HG03108 (cell line): ENCODE data around the gene HMCN1.
"Not testable (repeated sequence)": the region's sequence is repeated elsewhere in the genome, so short reads cannot be mapped to it uniquely, and the experiment has no call there.

Experiments used
- ATAC-seq: cut with Tn5 transposase; IDR thresholded peaks from one replicate; pipeline ENCODE4 v1.9.1; 2021; ENCODE audit warnings: moderate library complexity; ENCODE audit not compliant: unreplicated experiment

The HMCN1 gene

DNA sequence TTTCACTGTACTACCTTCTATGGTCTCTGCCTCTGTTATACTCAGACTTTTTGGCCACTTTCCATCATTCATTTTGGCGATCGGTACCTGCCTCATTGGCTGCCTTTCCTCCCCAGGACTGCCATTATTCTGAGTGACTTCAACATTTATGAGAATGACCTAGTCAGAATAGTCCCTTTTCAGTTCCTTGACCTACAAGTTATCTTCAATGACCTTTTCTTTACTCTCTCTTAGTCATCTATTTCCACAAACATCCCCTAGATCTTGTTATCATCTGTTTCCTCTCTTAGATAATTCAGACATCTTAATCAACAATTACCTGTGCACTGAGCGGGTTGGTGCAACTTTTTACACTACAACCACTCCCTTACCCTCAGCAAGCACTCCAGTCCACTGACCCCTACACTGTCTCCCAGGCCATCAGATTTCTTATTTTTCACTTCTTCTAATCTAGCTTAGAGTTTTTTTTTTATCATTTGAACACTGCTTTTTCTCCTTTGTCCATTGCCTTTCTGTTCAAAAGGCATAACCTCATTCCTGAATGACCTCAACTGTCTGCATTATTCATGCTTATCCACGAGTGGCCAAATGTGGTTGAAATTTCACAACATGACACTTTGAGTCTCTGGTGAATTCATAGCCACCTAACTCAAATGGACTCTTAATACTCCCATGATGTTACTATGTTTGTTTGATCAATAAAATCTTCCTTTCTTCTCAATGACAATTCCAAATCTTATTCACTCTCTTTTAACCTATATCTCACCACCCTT is 112.7 kb downstream of the HMCN1 start:
- ATAC-seq: no peak

DNA sequence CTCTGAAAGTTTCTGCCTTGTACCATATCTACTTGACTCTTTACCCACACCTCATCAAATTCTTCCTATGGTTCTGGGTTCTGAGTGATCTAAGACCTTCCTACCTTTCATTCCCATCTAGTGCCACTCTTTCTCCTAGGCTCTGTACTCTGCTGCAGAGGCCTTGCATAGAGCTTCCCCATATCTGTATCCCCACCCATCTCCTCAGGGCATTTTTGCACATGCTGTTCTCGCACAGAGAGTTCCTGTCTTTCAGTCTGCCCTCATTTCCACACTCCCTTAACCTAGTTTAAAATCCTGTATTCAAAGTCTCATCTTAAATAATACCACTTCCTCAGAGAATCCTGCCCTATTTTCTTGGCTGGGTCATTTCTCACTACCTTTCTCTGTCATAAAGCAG is 114.8 kb downstream of the HMCN1 start:
- ATAC-seq: no peak

DNA sequence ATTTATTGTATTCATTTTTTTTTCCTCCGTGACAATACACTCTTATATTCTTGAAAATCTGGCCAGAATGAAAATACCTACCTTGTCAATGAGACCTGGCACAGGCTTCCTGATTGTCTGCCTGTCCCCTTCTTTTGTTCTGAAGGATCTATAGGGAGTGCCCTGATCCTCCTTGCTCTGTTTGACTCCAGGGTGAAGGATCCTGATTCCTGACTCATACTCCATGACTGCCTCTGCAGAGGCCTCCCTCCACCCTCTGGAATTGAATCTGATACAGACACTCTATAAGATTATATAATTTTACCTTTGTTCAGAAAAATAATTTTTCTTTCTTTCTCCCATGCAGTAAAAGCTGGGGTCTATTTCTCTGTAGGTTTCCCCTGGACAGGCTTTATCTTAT is 116.2 kb downstream of the HMCN1 start:
- ATAC-seq: no peak

DNA sequence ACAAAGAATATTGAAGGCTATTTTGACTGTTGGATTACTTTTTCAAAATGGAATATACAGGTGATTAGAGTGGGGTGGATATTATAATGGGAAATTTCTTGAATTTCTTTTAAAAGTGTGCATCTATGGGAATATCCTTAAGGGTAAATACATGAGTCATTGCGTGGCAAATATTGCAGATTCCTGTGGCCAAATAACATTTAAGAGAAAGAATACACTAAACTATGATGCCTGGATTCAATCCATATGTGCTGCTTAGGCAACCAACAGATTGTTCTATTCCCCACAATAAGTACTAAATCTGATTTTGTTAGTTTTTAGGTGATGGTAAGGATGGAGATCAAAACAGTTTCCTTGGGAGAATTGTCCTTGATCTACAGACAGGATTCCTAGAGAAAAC is 119.5 kb downstream of the HMCN1 start:
- no peak for ATAC-seq

DNA sequence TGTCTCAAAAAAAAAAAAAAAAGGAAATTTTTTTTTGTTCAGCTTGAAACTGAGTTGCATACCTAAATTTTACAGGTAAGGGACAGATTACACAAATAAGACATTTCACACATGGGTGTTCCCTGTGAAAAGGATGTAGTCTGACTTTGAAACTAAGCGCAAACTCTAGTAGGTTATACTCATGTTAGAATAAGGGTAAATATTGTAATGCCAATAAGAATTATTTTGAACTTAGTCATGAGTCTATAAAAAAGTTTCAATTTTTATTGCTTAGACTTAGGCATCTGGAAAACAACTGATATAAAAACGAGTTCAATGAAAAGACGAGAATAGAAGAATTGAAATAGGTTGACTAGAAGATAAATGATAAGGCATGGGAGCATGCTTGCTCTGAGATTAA is 122.3 kb downstream of the HMCN1 start:
- no peak for ATAC-seq

DNA sequence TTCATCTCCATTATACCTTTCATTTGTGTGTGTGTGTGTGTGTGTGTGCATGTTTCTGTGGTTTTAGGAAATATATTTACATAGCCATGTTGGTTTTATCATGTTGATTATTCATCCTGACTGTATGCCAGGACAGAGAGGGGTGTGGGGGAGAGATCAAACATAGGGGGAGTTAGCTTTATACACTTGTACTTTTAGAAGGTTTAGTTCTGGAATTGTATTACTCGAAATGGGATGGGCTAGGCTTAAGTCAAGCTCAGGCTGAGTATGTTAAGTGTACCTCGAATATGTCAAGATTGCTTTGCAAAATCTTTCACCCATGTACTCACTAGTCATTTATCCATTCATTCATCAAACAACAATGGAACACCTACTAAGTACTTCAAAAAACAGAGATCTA is 123.3 kb downstream of the HMCN1 start:
- ATAC-seq: no peak

DNA sequence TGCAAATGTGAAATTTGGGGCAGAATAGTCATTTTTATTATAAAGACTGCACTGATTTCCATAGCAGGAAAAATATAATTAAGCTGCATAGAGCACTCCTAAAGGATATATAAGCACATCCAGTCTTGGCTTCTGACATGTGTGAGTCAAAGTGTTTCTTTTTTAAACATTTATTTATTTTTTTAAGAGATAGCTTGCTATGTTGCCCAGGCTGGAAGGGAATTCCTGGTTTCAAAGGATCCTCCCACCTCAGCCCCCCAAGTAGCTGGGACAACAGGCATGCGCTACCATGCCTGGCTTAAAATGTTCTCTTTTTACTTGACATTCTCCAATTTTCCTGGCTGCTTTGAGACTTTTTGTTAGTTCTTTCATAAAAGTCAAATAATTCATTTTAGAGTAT is 126.1 kb downstream of the HMCN1 start:
- no peak for ATAC-seq

DNA sequence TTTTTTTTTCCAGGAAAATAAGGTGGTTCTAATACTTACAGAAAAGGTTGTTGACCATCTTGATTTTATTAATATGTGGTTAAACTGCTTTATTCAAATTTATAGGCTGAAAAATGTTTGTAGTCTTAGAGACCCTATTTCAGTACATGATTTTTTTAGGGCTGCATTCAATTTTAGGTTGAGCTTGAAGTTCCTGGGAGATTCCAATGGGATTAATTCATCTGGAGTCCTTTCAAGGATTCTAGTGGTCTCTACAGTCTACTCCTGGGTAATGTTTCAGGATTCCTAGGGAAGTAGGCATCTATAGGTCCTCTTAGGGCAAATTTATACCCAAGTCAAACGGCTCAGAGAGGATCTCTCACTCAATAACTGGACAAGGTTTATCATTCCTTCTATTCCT is 126.7 kb downstream of the HMCN1 start:
- ATAC-seq: no peak

DNA sequence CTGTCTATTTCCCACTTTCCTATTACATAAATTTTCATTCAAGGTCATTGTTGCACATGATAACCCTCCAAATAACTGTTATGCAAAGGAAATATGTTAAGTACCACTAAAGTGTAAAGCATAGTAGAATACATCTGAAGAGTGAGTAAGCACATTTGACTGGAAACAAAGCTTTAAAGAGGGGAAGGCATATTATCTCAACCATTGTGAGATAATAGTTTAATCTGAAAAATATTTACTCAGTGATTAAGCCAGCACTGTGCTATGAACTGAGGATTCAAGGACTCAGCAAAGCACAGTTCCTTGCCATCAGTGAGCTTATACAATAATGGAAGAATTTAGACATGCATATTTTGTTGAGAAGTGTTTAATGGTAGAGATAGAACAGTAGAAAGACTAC is 127.4 kb downstream of the HMCN1 start:
- ATAC-seq: no peak

DNA sequence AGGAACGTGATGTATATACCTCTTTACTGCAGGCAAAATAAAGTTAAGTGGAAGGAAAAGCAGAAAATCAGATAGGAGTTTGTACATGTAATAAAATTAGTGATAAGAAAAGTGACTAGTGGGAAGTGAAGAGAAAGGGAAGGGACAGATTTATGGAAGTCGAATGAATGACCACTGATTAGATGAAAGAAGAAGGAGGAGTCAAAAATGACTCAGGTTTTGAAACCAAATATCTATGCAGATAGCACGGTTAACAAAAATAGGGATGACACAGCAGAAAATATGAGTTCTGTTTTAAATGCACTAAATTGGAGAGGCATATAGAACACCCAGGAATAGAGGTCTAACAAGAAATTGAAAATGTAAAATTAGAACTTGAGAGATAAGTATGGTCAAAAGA is 128.0 kb downstream of the HMCN1 start:
- ATAC-seq: no peak

DNA sequence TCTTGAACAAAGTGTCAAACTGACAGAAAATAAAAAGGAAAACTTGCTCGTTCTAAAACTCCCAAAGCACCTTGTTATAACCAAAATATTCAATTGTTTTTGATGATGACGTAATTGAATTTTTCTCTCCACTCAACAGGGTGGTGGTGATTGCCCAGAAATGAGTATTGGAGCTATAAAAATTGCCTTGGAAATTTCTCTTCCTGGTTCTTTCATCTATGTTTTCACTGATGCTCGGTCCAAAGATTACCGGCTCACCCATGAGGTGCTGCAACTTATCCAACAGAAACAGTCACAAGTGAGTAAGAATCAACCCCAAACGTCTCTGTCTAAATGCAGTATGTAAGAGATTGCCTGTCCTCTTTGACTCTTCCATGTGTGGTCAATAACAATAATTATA is 130.1 kb downstream of the HMCN1 start:
- no peak for ATAC-seq

DNA sequence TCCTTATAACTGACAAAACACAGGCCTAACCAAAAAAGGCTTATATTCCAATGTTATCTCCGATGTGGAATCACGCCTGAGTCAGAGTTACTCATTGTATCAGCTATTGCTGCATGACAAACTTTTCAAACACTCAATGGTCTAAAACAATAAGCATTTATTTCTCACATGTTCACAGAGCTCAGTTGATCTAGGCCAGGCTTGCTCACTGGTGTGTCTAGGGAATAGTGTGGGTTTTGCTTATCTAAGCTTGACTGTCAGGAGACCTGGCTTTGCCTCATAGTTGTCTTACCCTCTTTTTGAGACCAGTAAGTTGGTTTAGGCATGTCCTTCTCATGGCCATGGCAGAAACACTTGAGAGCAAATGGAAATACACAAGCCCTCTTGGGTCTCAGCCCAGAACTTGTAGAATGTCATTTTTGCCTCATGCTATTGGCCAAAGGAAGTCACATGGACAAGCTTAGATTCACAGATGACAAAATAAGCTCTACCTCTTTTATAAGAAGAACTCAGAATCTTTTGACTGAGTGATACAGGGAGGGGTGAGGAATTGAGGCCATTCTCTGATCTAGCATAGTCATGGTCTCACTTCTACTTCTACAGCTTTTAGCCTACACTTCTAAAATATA is 130.8 kb downstream of the HMCN1 start:
- ATAC-seq: no peak

DNA sequence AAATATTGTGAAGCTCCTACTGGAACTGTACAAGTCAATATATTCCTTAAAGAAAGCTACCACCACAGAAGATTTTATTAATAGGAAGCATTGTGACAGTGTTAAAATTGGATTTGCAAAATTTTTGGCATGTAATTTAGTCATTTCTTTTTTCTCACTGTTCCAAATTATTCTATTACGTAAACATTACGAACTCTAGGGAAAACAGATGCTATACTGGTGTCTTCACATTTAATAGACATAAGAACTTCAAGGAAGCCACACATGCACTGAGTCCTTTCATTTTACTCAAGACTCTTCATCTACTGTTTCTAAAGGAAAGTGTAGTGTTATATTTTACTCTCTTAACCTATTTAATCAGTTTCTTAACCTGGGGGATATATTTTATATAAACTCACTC is 135.4 kb downstream of the HMCN1 start:
- ATAC-seq: no peak

DNA sequence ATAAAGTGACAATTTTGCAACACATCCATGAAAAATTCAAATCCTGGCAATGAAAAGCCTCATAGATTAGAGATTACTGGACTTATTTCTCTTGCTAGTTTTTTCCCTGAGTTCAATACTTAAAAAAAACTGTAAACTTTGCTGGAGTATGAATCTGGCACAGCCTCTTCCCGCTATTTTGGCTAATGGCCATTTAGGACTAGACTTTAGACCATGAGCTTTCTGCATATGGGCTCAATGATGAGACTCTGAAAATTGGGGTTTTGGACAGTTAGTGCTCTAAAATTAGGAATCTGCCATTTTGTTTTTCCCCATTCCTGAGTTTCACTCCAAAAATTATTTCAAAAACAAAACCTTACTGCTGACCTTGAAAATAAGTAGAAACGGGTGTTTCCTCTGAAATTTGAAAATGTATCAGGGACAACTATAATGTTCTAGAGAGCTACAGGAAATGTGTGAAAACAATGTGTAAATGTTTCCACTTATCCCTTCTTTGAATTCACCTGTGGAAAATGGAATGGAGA is 137.5 kb downstream of the HMCN1 start:
- ATAC-seq: no peak

DNA sequence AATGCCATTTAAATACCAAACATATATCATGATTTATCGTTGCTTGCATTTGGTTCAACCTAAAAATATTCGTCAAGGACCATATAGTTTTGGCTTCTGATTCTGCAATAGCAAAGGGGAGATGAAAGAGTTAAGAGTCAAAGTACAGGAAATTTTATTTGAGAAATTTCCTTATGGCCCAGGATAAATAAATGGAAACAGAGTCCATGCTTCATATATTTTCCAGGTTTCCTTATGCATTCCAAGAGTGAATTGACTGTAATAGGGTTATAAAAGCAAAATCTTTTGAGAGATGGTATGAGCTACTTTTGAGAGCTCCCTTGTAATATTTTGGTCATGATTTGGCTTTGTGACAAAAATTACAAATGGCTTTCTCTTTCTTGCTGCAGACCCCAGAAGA is 140.1 kb downstream of the HMCN1 start:
- no peak for ATAC-seq

DNA sequence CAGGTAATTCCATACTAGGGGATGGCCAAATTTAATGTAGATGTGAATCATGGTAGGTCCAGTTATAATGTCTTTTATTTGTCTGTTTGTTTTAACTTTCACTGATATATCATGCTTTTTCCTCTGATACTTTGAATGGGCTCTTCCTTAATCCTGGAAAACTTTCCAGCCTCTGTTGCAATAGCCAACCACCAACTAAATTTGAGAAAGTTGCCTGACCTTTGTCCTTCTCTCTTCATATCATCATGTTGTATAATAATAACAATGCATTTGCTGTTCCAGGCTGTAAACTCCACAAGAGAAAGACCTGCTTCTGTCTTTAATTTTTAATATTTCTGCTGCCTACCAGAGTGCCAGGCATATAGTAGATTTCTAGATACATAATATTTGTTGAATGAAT is 146.1 kb downstream of the HMCN1 start:
- ATAC-seq: no peak

DNA sequence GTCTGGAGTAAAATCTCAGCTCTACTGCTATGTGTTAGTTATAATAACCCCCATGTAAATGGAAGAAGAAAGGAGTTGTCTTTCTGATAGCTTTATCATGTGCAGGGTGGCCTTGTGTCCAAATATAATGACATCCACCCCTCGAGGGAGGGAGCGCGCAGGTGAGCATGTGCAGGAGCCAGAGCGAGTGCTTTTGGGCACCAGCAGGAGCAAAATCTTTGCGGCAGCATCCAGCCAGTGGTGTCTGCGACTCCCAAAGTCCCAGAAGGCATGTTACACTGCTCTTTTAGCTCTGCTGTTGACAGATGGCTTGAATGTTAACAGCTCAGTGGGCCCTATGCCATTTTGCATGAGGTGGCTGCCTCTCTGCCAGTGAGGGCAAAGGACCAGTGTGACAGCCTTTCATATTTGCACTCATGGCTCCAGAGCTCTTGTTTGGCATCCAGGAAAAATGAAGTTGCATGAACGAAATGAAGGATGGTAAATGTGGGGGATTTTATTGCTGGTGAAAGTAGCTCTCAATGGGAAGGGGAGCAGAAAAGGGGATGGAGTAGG is 146.7 kb downstream of the HMCN1 start:
- ATAC-seq: no peak

DNA sequence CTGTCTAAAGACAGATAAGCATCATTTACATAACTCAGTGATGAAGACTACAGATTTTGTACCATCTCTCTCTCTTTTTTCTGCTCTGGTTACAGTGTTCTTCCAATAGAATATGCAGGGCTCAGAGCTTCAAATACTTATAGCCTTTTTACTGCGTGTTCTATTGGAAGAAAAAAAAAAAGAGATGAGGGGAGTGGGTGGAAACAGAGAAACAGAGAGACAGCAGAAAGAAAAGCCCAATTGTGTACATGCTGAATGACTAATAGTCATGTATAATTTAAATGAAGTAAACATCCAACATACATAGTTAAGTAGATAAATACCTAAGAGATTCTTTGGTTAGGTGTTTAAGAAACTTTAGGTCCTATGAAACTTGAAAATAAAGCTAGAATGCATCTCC is 151.9 kb downstream of the HMCN1 start:
- no peak for ATAC-seq

DNA sequence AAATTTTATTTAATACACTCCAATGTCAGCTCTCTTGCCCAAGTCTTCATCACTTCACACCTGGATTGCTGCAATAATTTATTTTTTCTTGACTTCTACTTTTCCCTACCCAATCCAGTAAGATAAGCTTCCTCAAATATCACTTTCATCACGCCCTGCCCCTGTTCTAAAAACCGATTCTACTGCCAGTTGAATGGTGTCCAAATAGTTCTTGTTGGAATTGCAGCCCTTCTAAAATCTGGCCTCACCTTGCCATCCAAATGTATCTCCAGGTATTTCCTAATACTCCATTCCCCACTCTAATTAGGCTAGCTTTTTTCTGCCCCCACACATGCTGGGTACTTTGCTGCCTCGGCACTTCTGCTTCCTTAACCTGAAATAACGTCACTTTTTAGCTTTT is 152.5 kb downstream of the HMCN1 start:
- ATAC-seq: no peak

DNA sequence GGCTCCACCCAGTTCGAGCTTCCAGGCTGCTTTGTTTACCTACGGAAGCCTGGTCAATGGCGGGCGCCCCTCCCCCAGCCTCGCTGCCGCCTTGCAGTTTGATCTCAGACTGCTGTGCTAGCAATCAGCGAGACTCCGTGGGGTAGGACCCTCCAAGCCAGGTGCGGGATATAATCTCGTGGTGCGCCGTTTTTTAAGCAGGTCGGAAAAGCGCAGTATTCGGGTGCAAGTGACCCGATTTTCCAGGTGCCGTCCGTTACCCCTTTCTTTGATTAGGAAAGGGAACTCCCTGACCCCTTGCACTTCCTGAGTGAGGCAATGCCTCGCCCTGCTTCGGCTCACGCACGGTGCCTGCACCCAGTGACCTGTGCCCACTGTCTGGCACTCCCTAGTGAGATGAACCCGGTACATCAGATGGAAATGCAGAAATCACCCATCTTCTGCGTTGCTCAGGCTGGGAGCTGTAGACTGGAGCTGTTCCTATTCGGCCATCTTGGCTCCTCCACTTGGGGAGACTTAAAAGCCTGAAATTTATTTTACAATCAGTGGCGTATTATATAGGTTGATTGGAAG is 158.7 kb downstream of the HMCN1 start:
- not testable (repeated sequence) for ATAC-seq

DNA sequence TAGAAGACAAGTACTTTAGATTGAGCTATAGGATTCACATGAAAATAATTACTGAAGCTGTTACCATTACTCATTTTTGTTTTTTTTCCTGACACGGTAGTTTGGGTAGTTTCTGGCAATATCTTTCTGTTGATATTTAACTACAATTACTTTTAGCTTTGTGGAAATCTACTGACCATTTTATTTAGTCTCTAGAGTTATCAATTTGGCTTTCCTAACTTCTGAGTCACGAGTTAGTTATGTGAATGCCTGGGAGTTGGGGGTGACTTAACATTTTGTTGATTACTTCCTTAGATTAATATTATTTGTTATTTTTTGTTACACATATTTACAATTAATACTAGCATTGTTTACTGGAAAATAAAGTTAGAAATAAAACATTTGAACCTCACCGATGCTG is 160.6 kb downstream of the HMCN1 start:
- no peak for ATAC-seq
